ENCODE results near the gene PIGBOS1.
A peak's percentile ranks its signal among the peaks of the same experiment; 100 is the strongest.
"Not testable (repeated sequence)": the region's sequence is repeated elsewhere in the genome, so short reads cannot be mapped to it uniquely, and the experiment has no call there.

The PIGBOS1 gene

GRCh38 chr15:55318588-55319494 is at the start of gene PIGBOS1, which contains the start of gene PIGB:
TSS of gene PIGBOS1 (minus strand) at chr15:55319123. CDS start at chr15:55317792, 1,331 bp downstream.
TSS of gene PIGB (plus strand) at chr15:55319222. CDS start at chr15:55319251, 29 bp downstream.
- peak; percentile 77 to 83 for DNase-seq

- no peak for DNase-seq
Measured at GRCh38 chr15:55366981-55367380, 48.1 kb upstream of the PIGBOS1 start.

GRCh38 chr15:55362641-55363040 is 43.7 kb upstream of the PIGBOS1 start:
- DNase-seq: no peak

GRCh38 chr15:55361048-55361447 is 42.1 kb upstream of the PIGBOS1 start:
- DNase-seq: no peak

GRCh38 chr15:55360256-55360655 is 41.3 kb upstream of the PIGBOS1 start:
- DNase-seq: no peak

- DNase-seq: no peak
Measured at GRCh38 chr15:55358471-55358870, 39.5 kb upstream of the PIGBOS1 start.

- DNase-seq: no peak
Measured at GRCh38 chr15:55357774-55358173, 38.9 kb upstream of the PIGBOS1 start.

- no peak for DNase-seq
Measured at GRCh38 chr15:55356985-55357585, 38.2 kb upstream of the PIGBOS1 start.

GRCh38 chr15:55353025-55353424 is 34.1 kb upstream of the PIGBOS1 start:
- DNase-seq: no peak

GRCh38 chr15:55349282-55349681 is 30.4 kb upstream of the PIGBOS1 start:
- no peak for DNase-seq

- DNase-seq: no peak
Measured at GRCh38 chr15:55348281-55348778, 29.4 kb upstream of the PIGBOS1 start.

- no peak for DNase-seq
Measured at GRCh38 chr15:55344206-55344605, 25.3 kb upstream of the PIGBOS1 start.

- DNase-seq: no peak
Measured at GRCh38 chr15:55343168-55343567, 24.2 kb upstream of the PIGBOS1 start.

- no peak for DNase-seq
Measured at GRCh38 chr15:55337160-55337559, 18.2 kb upstream of the PIGBOS1 start.

- no peak for DNase-seq
Measured at GRCh38 chr15:55334997-55335396, 16.1 kb upstream of the PIGBOS1 start.

- DNase-seq: no peak
Measured at GRCh38 chr15:55334371-55334770, 15.4 kb upstream of the PIGBOS1 start.

- no peak for DNase-seq
Measured at GRCh38 chr15:55327387-55327786, 8.5 kb upstream of the PIGBOS1 start.

GRCh38 chr15:55322467-55322866 is 3.5 kb upstream of the PIGBOS1 start:
- no peak for DNase-seq

GRCh38 chr15:55320963-55321362 is 2.0 kb upstream of the PIGBOS1 start:
- no peak for DNase-seq

- no peak for DNase-seq
Measured at GRCh38 chr15:55320238-55320550, 1.3 kb upstream of the PIGBOS1 start.

- no peak for DNase-seq
Measured at GRCh38 chr15:55319537-55320237, 764 bp upstream of the PIGBOS1 start.

GRCh38 chr15:55302801-55303200 is 16.1 kb downstream of the PIGBOS1 start:
- DNase-seq: not testable (repeated sequence)

- DNase-seq: no peak
Measured at GRCh38 chr15:55297315-55297714, 21.6 kb downstream of the PIGBOS1 start.

All from activated CD4-positive, alpha-beta T cell treated with anti-CD3 and anti-CD28 coated beads, Interleukin-2, amount 50 U/mL, for 48 hours (primary cell).